HG02938 (cell line): ENCODE measurements around the gene CDH20.

Experiments used
- ATAC-seq: cut with Tn5 transposase; IDR thresholded peaks from one replicate; pipeline ENCODE4 v1.9.1; 2021; ENCODE audit warnings: mild to moderate bottlenecking, moderate library complexity; ENCODE audit not compliant: unreplicated experiment

The CDH20 gene

DNA sequence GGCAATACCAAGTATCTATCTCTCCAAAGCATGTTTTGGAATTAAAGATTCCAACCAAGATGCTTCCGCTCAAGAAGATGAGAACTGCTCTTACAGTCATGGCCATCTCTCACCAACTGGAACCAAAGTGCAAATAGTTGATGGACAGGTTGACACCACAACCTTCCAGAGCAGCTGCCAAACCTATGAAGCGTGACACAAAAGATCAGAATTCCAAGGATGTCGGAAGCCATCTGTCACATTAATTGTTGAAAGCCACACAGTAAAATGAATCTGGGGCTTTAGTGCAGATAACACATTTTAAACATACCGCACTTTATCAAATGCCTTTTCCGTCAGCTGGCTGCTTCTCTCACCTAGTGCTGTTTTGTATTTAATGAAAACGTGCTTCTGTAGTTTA lies 195.7 kb downstream of the CDH20 start:
- ATAC-seq: no peak

DNA sequence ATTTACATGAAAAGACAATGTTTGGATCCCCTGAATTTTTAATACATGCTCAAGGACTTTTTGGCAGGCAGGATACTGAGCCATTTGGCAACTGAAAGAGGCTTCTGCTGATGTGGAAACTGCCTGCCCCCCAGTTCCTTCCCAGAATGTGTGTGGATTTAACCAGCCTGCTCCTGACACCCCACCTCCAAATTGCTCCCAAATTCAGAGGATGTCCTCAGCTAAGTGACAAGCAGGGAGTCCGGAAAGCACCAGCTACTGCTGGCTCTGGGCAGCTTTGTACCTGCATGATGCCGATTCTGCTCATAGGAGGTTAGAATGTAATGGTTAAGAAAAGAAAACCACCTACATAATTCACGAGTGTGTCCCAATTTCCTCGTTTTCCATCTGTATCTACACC lies 197.5 kb downstream of the CDH20 start:
- ATAC-seq: no peak

DNA sequence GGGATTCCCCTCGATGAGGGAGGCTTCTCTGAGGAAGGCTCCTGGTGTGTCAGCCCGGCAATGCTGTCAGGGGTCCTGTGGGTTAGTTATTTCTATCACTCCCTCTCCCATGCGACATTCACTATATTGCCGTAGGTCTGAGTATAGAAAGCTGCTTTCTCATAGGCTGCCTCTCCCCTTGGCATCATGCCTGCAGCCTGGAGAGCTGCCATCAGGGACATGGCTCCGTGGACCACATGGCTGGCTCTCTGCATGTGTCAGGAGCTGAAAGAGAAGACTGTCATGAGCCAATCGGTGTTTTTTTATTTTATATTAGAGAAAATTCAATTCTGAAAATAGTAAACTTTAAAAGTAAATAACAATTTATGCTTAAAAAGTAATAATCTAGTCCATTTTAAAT lies 198.0 kb downstream of the CDH20 start:
- no peak for ATAC-seq

DNA sequence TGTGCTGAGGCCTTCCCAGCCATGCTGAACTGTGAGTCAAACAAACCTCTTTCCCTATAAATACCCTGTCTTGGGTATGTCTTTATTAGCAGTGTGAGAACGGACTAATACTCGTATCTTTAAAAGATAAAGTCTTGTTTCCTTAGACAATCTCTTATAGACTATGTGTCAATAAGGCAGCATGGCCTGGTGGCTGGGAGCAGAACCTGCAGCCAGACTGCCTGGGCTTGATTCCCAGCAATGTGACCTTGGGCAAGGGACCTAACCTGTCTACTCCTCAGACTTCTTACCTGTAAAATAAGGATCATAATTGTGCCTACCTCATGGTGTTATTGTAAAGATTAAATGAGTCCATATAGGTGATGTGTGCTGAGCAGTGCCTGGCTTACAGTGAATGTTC lies 198.7 kb downstream of the CDH20 start:
- no peak for ATAC-seq

DNA sequence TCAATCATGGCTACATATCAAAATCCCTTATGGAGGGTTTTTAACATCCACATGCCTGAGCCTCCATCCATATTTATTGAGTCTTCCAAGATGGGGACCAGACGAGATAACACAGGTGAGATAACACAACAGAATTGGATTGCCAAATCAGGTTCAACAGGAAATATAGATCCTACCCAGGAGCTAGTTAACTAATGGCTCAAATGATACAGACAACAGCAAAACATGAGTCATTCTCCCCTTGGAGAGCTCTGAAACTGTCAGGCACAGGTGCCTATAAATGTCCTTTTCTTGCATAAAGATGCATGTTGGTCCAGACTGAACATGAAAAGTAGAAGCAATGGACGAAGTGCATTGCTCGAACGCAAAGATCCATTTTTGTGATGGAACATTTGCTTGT lies 202.2 kb downstream of the CDH20 start:
- ATAC-seq: no peak

DNA sequence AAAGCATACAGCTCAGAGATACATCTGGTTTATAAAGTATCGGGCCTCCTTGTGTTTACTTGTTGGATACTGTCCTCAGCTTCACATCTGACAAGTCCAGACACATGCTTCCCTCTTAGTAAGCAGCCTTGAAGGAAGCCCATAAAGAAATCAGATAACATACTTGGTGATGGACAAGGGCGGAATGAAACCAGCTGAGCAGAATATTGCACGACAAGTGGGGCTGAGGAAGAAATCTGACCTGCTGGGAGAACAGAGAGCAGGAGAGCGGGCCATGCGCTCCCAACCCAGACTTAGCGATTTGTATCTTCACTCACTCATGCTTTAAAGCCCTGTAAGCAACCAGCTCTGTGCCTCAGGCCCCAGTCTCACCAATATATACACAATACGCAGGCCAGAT lies 208.4 kb downstream of the CDH20 start:
- ATAC-seq: no peak

DNA sequence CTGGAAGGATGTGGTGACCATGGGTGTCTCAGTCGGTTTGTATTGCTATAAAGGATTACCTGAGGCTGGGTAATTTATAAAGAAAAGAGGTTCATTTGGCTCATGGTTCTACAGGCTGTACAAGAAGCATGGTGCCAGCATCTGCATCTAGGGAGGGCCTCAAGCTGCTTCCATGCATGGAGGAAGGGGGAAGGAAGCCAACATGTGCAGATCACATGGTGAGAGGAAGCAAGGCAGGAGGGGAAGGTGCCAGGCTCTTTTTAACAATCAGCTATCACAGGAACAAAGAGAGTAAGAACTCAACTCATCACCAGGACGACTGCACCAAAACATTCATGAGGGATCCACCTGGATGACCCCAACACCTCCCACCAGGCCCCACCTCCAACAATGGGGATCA lies 209.4 kb downstream of the CDH20 start:
- no peak for ATAC-seq

DNA sequence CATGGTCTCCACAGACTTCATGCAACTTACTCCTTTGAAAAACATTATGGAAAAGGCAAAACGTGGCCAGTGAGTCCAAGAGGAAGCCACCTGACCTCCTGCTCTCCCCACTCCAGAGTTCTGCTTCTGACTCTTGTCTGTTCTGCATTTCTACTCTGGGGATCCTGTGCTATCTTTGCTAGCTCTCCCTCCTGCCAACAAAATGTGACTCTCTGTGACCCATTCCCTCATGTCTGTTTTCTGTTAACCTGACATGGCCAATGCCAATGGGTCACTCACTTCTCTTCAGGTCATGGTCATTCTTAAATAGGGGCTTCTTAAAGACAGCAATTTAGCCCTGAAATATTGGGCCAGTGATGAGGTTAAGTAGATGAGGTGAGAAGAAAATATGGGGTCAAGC lies 210.3 kb downstream of the CDH20 start:
- ATAC-seq: no peak

DNA sequence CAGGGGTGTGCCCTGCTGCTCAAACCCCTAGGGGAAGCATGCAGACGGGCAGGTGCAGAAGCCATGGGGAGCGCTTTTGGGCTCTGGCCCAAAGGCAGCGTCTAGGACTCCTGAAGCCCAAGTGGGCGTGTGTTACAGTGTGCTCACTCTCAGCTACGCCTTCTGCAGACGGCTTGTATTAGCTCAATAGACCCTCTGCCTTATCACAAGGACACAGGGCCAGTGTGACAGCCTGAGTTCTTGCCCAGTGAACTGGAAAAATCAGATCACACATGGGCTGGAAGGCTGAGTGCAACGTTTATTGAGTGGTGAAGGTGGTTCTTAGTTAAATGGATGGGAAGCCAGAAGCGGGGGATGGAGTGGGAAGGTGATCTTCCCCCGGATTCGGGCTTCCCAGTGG lies 210.9 kb downstream of the CDH20 start:
- ATAC-seq: no peak

DNA sequence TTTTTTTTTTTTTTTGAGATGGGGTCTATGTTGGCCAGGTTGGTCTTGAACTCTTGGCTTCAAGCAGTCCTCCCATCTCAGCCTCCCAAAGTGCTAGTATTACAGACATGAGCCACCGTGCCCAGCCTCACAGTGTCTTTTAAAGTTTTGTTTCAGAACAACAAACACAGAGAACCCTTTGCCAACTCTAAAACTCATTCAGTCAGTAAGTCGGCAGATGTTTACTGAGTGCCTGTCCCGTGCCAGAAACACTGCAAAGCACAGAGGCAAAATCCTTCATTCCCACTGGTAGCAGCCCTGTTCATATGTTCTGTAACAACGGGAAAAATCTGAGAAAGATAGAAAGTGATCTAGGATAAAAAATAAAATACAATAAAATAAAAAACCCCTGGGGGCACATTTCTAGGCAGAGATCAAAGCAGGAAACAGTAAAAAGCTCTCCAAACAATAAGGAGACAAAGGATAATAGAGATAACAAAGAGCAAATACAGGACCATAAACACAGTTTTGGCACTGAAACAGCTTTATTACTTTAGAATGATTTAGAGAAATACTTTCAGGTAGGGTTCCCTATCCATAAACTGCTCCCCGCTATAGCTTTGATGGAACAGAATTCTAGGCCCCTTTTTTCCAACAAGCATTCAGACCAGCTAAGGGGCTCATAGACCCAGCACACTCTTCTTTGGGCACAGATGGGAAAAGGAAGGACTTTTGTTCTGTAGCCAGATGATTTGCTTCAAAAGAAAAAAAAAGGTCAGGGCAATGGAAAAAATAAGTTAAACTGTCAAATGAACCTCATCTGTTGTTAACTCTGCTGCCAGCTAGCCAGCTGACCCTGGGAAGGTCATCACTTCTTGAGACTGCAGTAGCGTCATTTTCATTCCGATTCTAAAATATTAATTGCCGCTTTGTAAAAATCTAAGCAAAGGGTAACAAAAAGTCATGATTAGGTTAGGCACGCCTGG lies 212.3 kb downstream of the CDH20 start:
- no peak for ATAC-seq

DNA sequence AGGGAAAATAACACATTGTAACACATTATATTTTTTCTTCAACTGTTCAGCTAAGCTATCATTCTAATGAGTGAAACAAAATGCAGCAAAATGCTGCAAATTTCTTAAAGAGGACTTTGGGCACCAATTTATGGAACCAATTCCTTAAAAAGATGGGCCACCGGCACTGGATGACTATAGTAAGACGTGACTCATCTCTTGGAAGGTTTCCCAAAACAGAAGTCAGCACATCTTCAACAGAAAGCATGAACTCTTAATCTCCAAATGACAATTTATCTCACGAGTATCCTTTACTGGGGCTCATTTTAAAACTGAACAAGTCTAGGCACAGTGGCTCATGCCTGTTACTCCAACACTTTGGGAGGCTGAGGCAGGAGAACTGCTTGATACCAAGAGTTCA lies 213.4 kb downstream of the CDH20 start:
- ATAC-seq: no peak

DNA sequence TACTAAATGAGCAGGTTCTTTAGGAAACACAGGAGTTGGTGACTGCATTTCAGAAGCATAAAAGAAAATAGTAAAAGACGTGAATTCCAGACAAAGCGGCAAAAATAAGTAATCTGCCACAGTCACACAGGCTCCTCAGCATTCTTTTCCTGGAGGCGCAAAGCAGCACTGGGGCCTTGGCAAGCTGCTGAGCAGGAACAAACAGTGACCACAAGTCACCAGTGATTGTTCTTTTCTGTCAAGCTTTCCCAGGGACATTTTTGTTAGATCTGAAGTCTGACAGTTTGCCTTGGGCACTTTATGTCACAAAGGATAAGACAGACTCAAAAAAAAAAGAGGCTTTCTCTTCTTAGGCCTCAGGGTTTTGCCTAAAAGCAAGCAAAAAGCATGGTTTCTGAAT lies 216.2 kb downstream of the CDH20 start:
- no peak for ATAC-seq

DNA sequence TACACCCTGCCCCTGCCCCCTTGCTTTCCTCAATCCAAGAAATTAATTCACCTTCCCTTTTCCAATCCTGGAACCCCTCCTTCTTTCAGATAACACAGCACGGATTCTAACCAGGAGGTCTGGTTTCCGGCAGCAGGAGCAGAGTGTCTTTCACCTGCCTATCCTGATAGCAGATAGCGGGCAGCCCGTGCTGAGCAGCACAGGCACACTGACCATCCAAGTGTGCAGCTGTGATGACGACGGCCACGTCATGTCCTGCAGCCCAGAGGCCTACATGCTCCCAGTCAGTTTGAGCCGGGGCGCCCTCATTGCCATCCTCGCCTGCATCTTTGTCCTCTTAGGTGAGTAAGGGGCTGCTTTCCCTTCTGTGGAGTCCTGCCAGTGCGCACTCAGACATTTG lies 216.7 kb downstream of the CDH20 start:
- ATAC-seq: no peak

DNA sequence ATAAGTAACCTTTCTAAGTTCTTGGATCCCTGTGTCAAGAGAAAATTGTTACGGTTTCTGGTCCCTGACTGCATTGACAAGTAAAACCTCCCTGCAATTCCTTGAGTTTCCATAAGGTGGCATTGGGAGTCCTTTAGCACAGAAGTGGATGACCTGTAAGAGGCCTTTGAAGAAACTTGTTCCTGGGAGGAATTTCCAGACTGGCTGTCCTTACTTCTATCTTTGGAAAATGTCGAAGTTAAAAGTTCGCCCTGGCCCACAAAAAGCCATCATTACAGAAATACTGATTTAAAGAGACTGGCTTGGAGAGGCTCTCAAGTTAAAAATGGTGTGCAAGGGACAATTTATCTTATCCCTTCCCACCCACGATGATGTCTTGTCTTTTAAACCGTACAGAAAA lies 218.4 kb downstream of the CDH20 start:
- ATAC-seq: peak; percentile 82

DNA sequence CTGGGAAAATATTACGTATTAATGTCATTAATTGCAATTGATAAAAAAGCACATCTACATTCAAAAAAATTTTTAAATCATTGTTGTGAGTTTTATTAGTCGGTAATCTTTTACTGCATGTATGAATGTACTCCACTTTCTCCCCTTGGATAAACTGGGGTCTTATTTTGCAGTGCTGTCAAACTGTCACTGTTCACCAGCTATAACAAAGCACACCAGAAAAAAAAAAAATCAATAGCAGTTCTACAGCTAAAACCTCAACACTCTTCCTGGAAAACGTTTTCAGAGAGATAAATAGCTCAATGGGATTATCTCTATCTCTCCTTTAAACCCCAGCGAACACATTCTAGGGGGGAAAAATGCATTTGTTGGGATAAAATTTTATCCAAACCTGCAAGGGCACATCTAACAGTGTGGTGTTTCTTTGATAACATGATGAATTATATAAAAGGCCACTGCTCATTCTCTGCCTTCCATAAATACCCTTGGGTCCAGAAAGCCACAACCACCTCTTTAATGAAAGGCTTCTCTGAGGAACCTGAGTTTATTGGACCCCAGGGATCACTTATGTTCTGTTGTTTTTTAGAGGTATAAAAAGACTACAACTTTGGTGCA lies 219.9 kb downstream of the CDH20 start:
- ATAC-seq: no peak

DNA sequence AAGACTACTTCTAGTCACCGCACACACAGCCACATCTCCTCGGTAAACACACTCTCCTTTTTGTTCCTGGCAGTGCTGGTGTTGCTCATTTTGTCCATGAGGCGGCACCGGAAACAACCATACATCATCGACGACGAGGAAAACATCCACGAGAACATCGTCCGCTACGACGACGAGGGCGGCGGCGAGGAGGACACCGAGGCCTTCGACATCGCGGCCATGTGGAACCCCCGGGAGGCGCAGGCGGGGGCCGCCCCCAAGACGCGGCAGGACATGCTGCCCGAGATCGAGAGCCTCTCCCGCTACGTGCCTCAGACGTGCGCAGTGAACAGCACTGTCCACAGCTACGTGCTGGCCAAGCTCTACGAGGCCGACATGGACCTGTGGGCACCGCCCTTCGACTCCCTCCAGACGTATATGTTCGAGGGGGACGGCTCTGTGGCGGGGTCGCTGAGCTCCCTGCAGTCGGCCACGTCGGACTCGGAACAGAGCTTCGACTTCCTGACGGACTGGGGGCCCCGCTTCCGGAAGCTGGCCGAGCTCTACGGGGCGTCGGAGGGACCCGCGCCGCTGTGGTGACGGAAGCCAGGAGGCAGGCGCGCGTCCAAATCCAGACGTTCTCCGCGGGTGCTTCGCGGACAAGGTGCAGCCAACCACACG lies 221.0 kb downstream of the CDH20 start:
- ATAC-seq: no peak

DNA sequence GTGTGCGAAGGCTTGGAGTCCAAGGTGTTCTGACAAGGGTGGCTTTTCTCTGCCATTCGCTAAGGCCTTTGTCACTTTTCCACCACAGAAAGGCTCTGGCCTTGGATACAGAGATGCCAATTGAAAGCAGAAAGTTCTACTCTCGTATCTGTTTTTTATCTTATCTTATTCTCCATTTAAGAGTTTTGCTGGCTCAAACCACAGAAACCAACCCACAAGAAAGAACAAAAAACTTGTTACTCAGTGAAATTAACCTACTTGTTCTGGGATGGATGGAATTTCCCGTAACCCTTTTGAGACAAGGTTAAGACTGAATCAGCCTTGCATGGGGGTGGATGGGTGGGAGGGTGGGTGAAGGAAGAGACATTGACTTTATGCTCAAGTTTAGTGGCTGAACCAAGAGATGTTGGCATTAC lies 221.7 kb downstream of the CDH20 start:
- ATAC-seq: no peak

DNA sequence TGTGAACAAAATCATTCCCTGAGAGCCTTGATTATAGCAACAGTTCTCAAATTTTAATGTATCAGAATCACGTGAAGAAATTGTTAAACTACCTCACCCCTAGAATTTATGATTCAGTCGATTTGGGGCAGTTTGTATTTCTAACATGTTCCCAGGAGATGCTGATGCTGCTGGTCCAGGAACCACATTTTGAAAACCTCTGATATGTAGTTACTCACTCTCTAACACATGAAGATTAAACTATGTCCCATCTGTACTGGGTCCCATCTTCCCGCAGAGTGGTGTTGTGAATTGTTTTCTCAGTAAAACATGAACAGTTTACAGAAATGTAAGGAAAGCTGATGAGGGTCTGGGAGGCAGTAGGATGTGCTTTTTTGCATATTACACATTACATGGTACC lies 223.1 kb downstream of the CDH20 start:
- ATAC-seq: no peak

DNA sequence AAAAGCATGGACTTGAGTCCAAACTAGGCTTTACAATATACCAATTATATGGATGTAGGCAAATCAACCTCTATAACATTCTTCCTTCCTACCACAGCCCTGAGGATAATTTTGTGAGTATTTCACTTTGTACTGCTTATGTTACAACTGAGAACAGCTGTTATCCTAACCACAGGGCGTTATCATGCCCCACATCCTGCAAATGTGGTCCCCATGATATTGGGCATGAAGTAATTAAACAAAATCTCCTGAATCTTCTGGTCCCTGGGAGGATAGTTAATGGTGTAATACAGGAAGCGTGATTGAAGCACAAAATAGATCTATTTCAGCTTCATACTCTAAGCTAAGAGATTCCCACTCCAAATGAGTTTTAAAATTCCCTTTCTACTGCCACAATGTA lies 223.6 kb downstream of the CDH20 start:
- no peak for ATAC-seq

DNA sequence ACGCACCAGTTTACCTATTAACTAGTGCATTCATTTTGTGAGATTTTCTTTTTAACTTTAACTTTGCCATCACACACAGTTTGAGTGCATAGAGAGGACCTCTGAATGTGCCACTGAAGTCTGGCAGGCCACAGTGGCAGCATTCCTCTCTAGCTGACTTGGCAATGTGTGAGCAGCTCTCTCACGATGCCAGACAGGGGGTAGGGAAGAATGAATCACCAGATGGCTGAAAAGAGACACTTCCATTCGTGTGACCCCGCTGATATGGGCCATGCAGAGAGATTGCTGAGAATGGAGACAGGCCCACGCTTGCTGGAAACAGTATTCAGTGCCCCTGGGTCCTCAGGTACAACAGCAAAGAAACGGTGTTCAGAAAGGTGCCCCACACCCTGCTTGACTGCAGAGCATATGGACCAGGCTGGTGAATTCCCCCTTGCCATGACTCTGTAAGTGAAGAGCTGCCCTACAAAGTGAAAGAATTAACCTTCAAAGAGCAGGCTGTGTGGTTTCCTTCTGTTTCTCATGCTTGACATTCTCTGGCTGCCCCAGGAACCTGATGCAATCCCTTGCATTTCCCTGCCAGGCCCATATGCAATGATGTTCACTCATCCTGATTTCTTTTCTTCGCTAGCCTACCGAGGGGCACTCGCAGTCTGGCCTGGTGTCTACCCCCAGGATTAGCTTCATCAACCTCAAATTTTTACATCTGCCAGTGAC lies 236.1 kb downstream of the CDH20 start:
- ATAC-seq: no peak

DNA sequence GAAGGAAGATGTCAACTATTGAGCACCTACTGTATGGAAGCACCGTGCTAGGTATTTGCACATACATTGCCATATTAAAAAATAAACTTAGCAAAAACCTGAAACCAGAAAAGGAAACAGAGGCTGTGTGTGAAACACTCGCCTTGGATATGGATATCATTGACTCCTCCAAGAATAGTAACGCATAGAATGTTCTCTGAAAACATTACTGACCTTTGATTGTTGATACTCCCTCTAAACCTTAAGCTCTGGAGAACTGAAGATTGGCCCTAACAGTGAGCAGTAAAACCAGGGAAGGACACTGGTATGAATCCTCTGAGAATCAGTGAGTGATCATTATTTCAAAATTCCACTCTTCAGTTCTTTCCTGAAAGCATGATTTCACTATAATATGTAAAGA lies 236.8 kb downstream of the CDH20 start:
- ATAC-seq: no peak
